ENCODE data around the gene KHSRP. TPM values are rescaled to one million over a fixed set of nuclear protein-coding genes. Genes with fewer than 3 reads are reported as not detected.
A peak's percentile ranks its signal among the peaks of the same experiment; 100 is the strongest.
"Not testable (repeated sequence)": the region's sequence is repeated elsewhere in the genome, so short reads cannot be mapped to it uniquely, and the experiment has no call there.

Gene KHSRP
- total RNA-seq, 2 experiments from 2014 or later = 266 to 268 TPM

GRCh38 chr19:6442087-6442688 is 17.6 kb upstream of the KHSRP start:
- H3K36me3 Mint-ChIP-seq = peaks cover 8% of the 10 kb centered on the region
- ATAC-seq (ENCODE audit: low read depth) (no peak), DNase-seq (no peak)
- no peak overlapping the region for H3K27ac Mint-ChIP-seq
- H3K9me3 Mint-ChIP-seq = no peaks in the 10 kb centered on the region
- no peak overlapping the region for H3K4me3 Mint-ChIP-seq
- POLR2A ChIA-PET = no interaction called here
- H3K27me3 Mint-ChIP-seq = peaks cover 2% of the 10 kb centered on the region
- no peaks in the 10 kb centered on the region for H3K4me1 Mint-ChIP-seq

DNA sequence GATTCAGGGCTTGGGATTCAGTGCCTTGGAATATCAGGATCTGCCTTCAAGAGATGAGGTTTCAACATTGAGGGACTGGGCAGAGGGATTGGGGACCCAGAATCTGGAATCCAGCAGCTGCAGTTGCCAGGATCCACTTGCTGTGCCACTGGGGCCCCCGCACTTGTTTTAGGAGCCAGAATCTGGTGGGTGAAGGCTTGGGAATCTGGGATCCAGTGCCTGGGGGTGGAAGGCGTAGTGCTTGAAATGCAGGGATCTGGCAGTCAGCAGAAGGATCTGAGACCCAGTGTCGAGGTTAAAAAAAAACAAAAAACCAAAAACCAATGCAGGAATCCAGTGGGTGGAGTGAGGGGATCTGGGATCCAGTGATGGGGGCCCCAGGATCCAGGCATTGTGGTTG is 16.3 kb upstream of the KHSRP start:
- POLR2A ChIA-PET = no interaction called here
- Mint-ChIP-seq H3K4me1 (no peaks in the 10 kb centered on the region), H3K4me3 (no peak overlapping the region), H3K9me3 (no peaks in the 10 kb centered on the region), H3K36me3 (peaks cover 2% of the 10 kb centered on the region), H3K27me3 (peaks cover 2% of the 10 kb centered on the region), H3K27ac (no peak overlapping the region)
- no peak for ATAC-seq (ENCODE audit: low read depth)
- DNase-seq = no peak

- ATAC-seq (ENCODE audit: low read depth) = no peak
- POLR2A ChIA-PET = interaction anchor here (0.6 kb wide), 1 partner anchor 45 kb away, joined by 3 read pairs; no protein-coding TSS in a partner anchor
- Mint-ChIP-seq H3K9me3 (no peaks in the 10 kb centered on the region), H3K4me1 (no peaks in the 10 kb centered on the region), H3K27ac (no peak overlapping the region), H3K27me3 (peaks cover 2% of the 10 kb centered on the region), H3K4me3 (no peak overlapping the region), H3K36me3 (no peaks in the 10 kb centered on the region)
- DNase-seq = no peak
These were observed 15.1 kb upstream of the KHSRP start for GRCh38 chr19:6439743-6440142.

GRCh38 chr19:6433663-6434062 is 9.1 kb upstream of the KHSRP start, which contains the start of gene SLC25A41:
SLC25A41 (minus strand) TSS chr19:6433763; CDS start chr19:6433693, 70 bp downstream.
- peaks cover 3% of the 10 kb centered on the region for H3K36me3 Mint-ChIP-seq
- no peak for DNase-seq
- POLR2A ChIA-PET = no interaction called here
- ATAC-seq (ENCODE audit: low read depth) = no peak
- no peaks in the 10 kb centered on the region for H3K9me3 Mint-ChIP-seq
- no peak within 1 kb of the TSS for H3K4me3 Mint-ChIP-seq
- H3K4me1 Mint-ChIP-seq = peaks cover 15% of the 10 kb centered on the region
- H3K27me3 Mint-ChIP-seq = peaks cover 2% of the 10 kb centered on the region
- no peak within 1 kb of the TSS for H3K27ac Mint-ChIP-seq

DNA sequence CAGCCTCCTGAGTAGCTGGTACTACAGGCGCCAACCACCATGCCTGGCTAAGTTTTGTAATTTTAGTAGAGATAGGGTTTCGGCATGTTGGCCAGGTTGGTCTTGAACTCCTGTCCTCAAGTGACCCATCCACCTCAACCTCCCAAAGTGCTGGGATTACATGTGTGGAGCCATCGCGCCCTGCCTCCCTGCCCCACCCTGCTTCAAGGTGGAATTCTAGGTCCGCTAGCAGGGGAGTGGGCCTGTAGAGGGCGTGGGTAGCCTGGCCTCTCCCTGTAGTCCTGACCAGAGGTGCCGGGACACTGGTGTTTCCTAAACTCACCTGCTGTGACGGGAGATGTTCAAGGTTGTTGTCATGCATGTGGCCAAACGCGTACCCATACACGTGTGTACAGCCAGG is 8.6 kb upstream of the KHSRP start:
- DNase-seq (no peak), ATAC-seq (ENCODE audit: low read depth) (no peak)
- H3K27me3 Mint-ChIP-seq = no peaks in the 10 kb centered on the region
- H3K36me3 Mint-ChIP-seq = peaks cover 3% of the 10 kb centered on the region
- H3K4me1 Mint-ChIP-seq = peaks cover 15% of the 10 kb centered on the region
- H3K9me3 Mint-ChIP-seq = no peaks in the 10 kb centered on the region
- no peak overlapping the region for H3K4me3 Mint-ChIP-seq
- H3K27ac Mint-ChIP-seq = no peak overlapping the region
- POLR2A ChIA-PET = no interaction called here

DNA sequence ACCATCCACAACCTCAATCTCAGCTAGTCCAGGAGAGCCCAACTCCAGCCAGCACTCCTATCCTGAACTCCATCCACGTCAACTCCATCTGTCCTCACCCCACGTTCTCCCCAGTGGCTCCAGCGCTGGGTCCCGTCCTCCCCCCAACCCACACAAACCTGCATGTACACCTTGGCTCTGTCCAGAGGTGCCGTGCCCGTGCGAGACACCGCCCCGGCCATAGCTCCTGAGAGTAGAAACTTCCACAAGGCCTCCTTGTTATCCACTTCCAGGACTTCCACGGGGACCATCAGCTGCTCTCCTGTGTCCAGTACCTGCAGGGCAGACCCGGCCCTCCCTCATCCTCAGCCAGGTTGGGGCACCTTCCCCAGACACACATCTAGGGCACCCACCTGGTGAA is 7.3 kb upstream of the KHSRP start:
- H3K4me3 Mint-ChIP-seq = no peak overlapping the region
- no peak overlapping the region for H3K27ac Mint-ChIP-seq

GRCh38 chr19:6429419-6430221 is 5.0 kb upstream of the KHSRP start:
- ATAC-seq (ENCODE audit: low read depth) = no peak
- no peaks in the 10 kb centered on the region for H3K27me3 Mint-ChIP-seq
- H3K27ac Mint-ChIP-seq = peak overlapping the region; percentile 30
- peak overlapping the region; percentile 61 for H3K4me3 Mint-ChIP-seq
- peaks cover 20% of the 10 kb centered on the region for H3K4me1 Mint-ChIP-seq
- POLR2A ChIA-PET = no interaction called here
- no peaks in the 10 kb centered on the region for H3K9me3 Mint-ChIP-seq
- no peak for DNase-seq
- peaks cover 3% of the 10 kb centered on the region for H3K36me3 Mint-ChIP-seq

More for the DNA sequence above, 7.3 kb upstream of the KHSRP start:
- no peaks in the 10 kb centered on the region for H3K9me3 Mint-ChIP-seq
- POLR2A ChIA-PET = interaction anchor here (0.6 kb wide), 1 partner anchor 29 kb away, joined by 4 read pairs; no protein-coding TSS in a partner anchor
- peaks cover 3% of the 10 kb centered on the region for H3K36me3 Mint-ChIP-seq
- ATAC-seq (ENCODE audit: low read depth) (no peak), DNase-seq (no peak)
- H3K4me1 Mint-ChIP-seq = peaks cover 15% of the 10 kb centered on the region
- H3K27me3 Mint-ChIP-seq = no peaks in the 10 kb centered on the region

GRCh38 chr19:6428692-6429418 is 4.2 kb upstream of the KHSRP start:
- DNase-seq; H3K9me3 Mint-ChIP-seq; H3K36me3 Mint-ChIP-seq; ATAC-seq (ENCODE audit: low read depth); H3K27me3 Mint-ChIP-seq; POLR2A ChIA-PET: not testable (repeated sequence)
- peak overlapping the region; percentile 30 for H3K27ac Mint-ChIP-seq
- H3K4me3 Mint-ChIP-seq = peak overlapping the region; percentile 61
- peaks cover 20% of the 10 kb centered on the region for H3K4me1 Mint-ChIP-seq

DNA sequence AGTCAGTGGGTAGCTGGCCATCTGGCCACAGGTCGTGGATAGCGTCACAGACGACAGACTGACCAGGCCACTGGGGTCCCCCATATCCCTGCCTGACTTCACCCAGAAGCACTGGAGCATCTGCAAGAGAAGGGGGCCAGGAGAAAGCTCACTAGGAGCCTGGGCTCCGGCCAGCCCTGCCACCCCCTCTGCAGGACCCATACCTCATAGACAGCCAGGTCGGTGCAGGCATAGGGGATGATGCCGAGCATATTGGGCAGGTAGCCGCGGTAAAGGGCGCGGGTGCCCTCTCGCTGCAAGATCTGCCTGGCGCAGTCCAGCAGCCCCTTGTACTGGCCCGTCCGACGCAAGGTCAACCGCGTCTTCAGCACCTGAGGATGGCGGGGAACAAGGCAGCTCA is 2.5 kb upstream of the KHSRP start:
- Mint-ChIP-seq H3K36me3 (peaks cover 8% of the 10 kb centered on the region), H3K27me3 (no peaks in the 10 kb centered on the region), H3K4me1 (peaks cover 33% of the 10 kb centered on the region), H3K4me3 (no peak overlapping the region), H3K9me3 (no peaks in the 10 kb centered on the region), H3K27ac (no peak overlapping the region)
- POLR2A ChIA-PET = interaction anchor here (1.1 kb wide), 1 partner anchor 32 kb away, joined by 3 read pairs; the partner anchor contains the start of gene SLC25A23
- ATAC-seq (ENCODE audit: low read depth) (no peak), DNase-seq (no peak)

DNA sequence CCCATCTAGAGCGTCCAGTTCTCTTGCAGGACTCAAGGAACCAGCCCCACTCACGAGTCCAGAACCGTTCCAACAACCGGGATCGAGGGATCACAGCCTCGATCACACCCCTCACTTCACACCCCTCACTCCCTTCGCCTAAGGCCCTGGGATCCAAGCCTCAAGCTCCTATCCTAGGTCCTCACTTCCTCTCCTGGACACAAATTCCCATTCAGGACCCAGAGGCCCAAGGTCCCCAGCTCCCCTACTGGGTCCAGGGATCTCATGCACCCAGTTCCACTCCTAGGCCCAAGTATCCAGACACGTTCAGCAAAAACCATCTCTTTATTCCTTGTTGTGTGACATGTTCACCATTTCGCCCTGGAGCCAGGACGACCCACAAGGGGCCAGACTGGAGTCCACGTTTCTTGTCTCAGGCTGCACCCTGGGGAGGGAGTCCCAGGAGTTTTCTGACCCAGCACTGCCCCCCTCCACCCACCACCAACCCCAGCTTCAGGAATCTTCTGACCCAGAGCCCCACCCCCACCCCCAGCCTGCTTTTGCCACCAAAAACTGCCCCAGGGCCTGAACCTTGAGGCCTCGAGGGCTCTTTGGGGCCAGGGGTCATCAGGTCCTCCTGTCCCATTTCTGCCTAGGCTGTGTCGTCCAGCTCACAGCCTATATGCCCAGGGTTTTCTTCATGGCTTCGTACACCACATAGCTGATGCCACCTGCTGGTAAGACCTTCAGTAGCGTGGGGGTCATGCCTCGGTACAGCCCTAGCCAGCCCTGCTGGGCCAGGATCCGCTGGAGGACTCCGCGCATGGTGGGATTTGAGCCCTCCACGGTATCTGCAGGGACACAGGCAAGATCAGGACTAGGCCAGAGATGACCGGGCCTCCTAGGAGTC is 1.4 kb upstream of the KHSRP start:
- POLR2A ChIA-PET = interaction anchor here (0.6 to 3.8 kb wide), 10 partner anchors 10 to 465 kb away, joined by 3 to 28 read pairs (median 6); partner anchors contain the start of genes ALKBH7, CLPP, DENND1C and GTF2F1
- no peaks in the 10 kb centered on the region for H3K27me3 Mint-ChIP-seq
- DNase-seq (no peak), ATAC-seq (ENCODE audit: low read depth) (no peak)
- H3K36me3 Mint-ChIP-seq = peaks cover 7% of the 10 kb centered on the region
- H3K4me3 Mint-ChIP-seq = peak overlapping the region; percentile 79
- peak overlapping the region; percentile 98 for H3K27ac Mint-ChIP-seq
- H3K9me3 Mint-ChIP-seq = no peaks in the 10 kb centered on the region
- H3K4me1 Mint-ChIP-seq = peaks cover 29% of the 10 kb centered on the region

DNA sequence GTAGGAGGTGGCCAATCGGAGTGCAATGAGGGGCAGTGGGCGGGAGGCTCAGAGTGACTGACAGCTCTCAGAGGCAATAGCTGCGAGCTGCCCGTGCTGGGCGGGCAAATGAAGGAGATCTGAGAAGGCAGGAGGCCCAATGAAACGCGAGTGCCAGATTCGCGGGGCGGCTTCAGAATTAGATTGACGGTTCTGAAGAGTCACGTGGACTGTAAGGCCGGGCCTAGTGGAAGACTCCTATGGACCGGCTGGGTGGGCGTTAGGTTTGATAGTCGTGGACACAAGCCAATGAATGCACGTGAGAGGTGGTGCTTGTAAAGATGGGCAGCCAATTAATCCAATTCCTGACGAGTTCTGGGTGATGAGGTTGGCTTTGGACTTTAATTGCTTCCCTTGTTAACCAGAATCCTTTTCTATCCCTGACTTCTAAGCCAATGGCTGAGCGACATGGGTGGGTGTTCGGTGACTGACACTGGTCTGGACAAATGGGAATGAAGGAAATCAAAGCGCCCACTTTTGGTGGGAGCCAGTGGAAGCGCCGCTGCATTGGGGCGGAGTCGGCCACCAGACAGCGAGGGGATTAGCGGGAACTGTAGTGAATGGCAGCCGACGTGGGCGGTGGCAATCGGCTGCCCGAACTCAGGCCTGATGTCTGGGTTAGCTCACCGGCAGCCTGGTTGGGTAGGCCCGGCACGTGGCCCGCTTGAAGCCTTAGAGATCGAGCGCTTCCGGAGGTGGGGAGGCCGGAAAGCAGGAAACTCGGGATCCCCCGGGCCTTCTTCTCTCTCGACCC is 524 bp upstream of the KHSRP start:
- peak overlapping the region; percentile 79 for H3K4me3 Mint-ChIP-seq
- DNase-seq (peak; percentile 96), ATAC-seq (ENCODE audit: low read depth) (peak; percentile 85)
- no peaks in the 10 kb centered on the region for H3K27me3 Mint-ChIP-seq
- H3K4me1 Mint-ChIP-seq = peaks cover 29% of the 10 kb centered on the region
- POLR2A ChIA-PET = interaction anchor here (0.6 to 3.8 kb wide), 17 partner anchors 11 to 1628 kb away, joined by 3 to 28 read pairs (median 6); partner anchors contain the start of genes ALKBH7, CCL25, CLPP and DENND1C
- H3K36me3 Mint-ChIP-seq = peaks cover 8% of the 10 kb centered on the region
- H3K27ac Mint-ChIP-seq = peak overlapping the region; percentile 98
- no peaks in the 10 kb centered on the region for H3K9me3 Mint-ChIP-seq
